Activated CD4-positive, alpha-beta T cell treated with anti-CD3 and anti-CD28 coated beads, Interleukin-2, amount 50 U/mL, for 4 hours (primary cell): ENCODE data around the gene PNO1.
"Not testable (repeated sequence)": the region's sequence is repeated elsewhere in the genome, so short reads cannot be mapped to it uniquely, and the experiment has no call there.

Experiments
- DNase-seq, 2 experiments: peaks; one replicate each; pipeline ENCODE4 v3.0.0-alpha.2; 2020

PNO1 gene

GRCh38 chr2:68157402-68158133 is at the start of gene PNO1:
PNO1 (plus strand) TSS chr2:68157888; CDS start chr2:68157935, 47 bp downstream.
- DNase-seq: peak; percentile 97

DNA sequence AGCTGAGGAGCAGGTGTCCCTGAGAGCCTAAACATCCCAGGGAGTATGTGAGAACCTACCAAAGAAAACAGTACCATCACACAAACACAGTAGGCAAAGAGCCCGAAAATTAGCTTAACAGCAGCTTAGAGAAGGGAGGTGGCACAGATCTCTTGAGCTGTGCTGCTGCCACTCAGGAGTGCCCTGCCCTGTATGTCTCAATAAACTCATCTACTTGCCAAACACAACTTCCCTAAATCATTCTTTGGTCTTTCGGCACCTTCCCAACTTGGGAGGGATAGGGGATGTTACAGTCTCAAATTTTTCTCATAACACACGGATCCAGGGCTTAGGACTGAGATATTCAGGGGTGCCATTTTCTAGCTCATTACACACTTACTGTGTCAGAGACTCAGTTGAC is 49.6 kb upstream of the PNO1 start:
- DNase-seq: no peak

DNA sequence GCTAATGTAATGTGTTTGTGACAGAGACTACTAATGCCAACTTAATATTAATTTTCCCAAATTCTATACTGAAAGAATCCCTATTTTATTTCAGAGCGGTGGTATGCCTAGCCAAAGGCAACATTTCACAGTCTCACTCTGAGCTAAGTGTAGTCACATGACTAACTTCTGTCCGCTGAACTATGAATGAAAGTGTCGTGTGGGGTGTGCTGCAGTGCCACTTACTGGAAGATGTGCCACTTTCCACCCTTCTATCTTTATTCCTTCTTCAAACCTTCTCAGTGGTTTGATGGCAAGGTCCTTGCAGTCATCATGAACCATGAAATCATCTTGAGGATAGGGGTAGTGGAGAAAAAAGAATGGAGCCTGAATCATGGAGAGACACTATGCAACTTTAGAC is 47.6 kb upstream of the PNO1 start:
- no peak for DNase-seq

DNA sequence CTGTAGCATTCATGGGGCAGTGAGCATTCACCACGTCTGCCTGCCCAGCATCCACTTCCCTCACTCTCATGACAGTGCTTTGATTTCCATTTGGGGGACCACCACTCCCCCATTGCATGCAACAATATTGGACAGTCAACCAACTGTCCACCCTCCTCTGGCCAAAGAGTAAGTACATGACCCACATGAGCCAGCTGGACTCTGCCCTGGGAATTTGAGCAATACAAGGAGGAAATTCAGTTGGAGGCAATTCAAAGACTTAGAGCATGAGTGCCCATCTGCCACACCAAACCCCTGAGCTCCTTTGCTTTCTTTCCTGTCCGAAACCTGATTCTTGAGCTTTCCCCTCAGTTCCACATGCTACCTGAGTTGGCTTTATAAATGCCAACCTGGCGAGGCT is 41.7 kb upstream of the PNO1 start:
- DNase-seq: no peak

- DNase-seq: not testable (repeated sequence)
Measured at GRCh38 chr2:68117922-68118321, 39.8 kb upstream of the PNO1 start.

- no peak for DNase-seq
Measured at GRCh38 chr2:68118816-68119215, 38.9 kb upstream of the PNO1 start.

DNA sequence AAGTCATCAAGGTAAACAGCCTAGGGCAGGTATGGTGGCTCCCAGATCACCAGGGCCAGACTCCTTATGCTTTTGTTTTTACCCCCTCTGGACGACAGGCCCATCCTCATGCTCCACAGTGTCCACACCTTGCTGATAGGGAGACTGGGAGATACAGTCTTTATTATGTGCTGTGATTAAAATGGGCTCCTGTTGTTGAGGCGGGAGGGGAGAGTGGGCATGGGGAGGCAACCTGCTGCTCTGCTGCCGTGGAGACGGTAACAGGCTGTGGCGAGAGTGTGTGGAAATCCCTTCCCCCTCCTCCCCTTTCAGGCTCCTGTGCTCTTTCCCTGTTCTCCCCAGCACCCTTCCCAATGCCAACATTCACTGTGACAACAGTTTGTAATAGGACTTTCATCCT is 38.2 kb upstream of the PNO1 start:
- no peak for DNase-seq

GRCh38 chr2:68121873-68122679 is 35.6 kb upstream of the PNO1 start:
- DNase-seq: peak; percentile 74 to 79

DNA sequence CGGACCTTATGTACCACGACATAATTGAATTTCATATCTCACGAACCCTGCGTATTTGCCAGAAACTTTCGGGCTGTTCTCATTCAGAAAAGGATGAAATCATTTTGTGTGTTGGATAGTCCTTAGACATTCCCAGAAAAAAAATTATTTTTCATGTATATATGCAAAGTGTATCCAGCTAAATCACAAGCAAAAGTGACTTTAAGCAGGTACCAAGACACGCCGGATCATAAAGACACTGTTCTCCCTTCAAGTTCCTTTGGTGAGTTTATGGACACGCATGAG is 35.1 kb upstream of the PNO1 start:
- no peak for DNase-seq

GRCh38 chr2:68124321-68124720 is 33.4 kb upstream of the PNO1 start:
- no peak for DNase-seq

DNA sequence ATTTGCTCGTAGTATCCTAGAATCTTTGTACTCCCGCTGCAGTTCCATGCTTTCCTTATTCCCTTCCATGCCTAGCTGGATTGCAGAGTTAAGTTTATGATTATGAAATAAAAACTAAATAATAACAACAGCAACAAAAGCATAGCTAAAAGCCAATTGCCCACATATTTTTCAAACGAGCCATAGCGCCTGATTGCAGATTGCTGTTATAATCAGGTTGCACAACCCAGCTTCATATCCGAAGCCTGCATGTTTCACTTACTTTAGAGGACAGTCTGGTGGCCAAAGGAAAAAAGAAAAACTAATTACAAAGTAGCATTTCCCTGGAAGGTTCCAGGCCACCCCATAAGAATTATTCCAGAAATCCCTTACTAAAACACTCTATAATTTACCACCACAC is 31.9 kb upstream of the PNO1 start:
- no peak for DNase-seq

DNA sequence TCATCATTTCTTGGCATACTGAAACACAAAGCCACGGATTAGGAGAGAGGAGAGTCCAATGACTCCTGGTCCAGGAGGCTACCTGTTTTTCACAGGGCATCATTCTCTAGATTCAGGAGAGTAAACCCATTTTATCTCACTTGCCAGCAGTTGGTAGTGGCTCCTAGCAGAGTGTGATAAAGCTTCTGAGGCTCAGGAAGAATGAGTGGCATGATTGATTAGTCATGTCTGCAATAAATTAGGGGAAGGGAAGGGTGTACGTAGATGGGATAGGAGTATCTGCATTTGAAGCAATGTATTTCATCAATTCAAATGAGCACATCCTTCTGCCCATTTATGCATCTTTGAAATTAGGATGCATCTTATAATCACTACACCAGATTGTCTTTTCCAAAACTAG is 31.1 kb upstream of the PNO1 start:
- DNase-seq: no peak

GRCh38 chr2:68127358-68128242 is 30.1 kb upstream of the PNO1 start:
- DNase-seq: no peak

DNA sequence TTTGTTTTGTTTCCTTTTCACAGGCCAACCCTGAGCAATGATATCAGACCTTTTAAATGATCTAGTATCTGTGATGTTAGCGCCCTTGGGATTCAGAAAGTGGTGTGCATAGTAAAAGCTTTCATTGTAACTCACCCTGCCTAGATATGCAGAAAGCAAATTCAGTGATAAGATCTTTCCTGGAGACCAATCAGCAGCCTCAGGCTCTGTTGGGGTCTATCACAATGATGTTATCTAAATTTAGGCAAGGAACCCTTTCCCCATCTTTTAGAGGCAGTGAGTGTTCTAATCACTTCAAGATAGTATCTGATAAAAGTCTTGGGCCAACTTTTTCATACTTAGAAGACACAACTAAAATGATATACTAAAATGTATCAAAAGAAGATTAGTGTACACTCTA is 23.6 kb upstream of the PNO1 start:
- no peak for DNase-seq

GRCh38 chr2:68134554-68134953 is 23.1 kb upstream of the PNO1 start:
- DNase-seq: no peak

DNA sequence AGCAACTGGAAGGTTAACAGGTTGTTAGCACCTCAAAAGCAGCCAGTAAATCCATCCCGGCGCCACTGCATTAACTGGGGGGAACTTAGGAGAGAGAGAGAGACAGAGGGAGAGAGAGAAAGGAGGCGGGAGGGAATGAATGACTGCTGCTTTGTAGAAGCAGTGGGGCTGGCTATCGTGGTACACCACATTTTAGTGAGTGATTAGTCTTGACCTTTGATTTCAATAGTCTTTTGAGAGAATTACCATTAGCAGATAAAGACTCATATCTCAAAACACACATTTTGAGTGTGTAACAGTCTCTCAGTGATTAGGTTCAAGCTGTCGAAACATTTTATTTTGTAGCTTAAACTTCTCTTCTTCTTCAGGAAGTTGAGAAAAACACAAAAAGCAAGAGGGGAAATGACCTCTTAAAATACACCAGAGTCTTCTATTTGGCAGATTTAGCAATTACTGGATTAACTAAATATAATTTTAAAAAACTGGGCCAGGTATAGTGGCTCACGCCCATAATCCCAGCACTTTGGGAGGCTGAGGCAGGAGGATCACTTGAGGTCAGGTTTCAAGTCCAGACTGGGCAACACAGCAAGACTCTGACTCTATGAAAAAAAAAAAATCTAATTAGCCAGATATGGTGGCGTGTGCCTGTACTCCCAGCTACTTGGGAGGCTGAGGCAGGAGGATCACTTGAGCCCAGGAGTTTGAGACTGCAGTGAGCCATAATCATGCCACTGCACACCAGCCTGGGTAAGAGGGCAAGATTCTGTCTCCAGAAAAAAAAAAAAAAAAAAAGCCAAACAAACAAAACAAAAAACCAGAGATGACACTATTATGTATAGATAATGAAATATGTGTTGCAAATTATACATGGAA is 22.0 kb upstream of the PNO1 start:
- DNase-seq: no peak

- DNase-seq: no peak
Measured at GRCh38 chr2:68141875-68142274, 15.8 kb upstream of the PNO1 start.

DNA sequence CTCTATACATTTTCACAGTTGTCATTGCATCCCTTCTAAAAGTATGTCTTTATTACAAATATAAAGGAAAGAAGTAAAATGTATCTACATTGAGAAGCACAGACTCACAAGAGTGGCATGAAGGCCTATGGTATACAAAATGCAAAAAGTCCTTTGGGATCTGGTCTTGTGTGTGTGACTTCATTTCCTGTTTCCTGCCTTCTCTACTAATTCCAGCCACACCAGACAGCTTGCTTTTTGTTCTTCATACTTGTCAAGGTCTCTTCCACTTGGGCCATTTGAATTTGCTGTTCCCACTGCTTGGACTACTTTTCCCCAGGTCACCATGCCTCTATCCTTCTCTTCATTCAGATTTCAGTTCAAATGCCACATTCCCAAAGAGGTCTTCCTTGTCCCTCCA is 6.7 kb upstream of the PNO1 start:
- no peak for DNase-seq

DNA sequence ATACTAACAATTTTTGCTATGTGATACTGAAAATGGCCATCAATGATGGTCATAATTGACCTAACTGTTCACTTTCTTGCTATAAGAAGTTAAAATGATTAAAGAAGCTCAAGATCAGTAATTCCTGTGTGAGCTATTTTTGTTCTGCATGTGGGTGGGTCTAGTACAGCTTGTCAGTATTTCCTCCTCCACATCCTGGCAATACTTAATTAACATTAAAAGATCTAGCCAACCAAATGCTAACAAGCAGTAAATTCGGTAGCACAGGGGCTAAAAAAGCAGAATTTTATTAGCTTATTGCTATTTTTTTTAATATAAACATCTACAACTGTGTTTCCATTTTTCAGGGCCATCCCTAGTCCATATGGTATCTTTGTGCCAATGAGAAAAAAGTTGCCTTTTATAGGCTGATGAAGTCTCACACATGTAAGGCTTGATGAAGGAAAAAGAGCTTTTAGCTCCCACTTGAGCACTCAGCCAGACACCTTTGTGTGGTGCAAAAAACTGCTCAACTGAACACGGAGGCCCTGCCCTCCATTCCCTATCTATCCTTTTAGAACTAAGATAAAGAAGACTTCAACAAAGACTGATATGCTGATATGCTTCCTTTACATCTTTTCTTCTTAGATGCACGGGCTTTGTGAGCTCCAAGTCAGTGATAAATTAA is 4.9 kb upstream of the PNO1 start:
- DNase-seq: no peak

DNA sequence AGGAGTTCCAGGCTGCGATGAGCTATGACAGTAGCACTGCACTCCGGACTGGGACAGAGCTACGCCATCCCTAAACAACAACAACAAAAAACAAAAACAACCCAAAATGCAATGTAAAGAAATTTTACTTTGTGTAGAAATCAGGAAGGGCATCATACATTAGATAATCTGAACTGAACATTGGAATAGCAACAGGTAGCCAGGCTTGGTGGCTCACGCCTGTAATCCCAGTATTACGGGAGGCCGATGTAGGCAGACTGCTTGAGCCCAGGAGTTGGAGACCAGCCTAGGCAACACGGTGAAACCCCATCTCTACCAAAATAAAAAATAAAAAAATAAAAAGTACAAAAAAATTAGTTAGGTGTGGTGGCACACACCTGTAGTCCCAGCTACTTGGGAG is 2.1 kb upstream of the PNO1 start:
- DNase-seq: no peak

DNA sequence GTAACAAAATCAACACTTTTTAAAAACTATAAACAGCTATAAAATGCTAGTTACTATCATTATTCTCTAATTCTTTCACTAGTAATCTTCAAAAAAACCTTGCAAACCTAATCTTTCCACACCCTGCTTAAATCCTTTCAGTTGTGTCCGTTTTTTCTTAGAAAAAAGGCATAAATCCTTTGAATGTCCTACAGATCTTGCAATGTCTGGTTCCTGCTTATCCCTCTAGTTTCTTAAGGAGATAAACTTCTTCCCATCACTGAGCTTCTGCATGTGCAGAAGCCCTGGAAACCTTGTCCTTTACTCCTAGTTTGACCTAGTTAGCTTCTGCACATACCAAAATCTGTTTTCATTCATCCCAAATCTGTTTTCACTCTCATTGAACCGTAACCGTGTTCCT is 1.3 kb upstream of the PNO1 start:
- DNase-seq: no peak

GRCh38 chr2:68157002-68157401 is 686 bp upstream of the PNO1 start:
- no peak for DNase-seq
